Measurements from ENCODE around the gene TAF11L14.

The TAF11L14 gene

DNA sequence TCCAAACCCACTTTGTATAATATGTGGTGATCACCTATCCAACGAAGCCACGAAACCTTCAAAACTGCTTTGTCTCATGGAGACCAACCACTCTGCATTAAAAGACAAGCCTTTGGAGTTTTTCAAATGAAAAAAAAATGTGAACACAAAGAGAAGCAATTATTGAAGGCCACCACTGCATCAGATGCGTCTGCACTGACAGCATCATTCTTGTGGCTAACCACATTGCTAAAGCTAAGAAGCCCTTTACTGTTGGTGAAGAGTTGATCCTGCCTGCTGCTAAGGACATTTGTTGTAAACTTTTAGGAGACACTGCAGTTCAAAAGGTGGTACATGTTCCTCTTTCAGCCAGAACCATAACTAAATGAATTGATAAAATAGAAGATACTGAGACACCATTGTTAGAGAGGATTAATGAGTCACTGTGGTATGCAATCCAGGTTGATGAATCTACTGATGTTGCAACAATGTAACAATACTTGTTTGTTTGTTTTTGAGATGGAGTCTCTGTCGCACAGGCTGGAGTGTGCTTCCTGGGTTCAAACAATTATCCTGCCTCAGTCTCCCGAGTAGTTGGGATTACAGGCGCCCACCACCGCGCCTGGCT is 45.4 kb downstream of the TAF11L14 start:
- DNase-seq (ENCODE audit: low spot score), result no peak

DNA sequence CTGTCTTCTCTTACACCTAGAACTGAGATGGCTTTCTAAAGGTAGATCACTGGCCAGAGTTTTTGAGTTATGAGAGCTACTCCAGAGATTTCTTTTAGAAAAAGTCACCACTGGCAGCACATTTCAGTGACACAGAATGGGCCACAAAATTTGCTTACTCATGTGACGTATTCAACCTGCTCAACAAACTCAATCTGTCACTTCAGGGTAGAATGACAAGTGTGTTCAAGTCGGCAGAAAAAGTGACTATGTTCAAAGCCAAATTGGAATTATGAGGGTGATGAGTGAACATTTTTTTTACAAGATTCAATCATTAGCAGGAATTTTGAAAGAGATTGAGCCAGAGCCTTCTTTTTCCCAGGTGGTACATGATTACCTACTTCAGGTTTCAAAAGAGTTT is 46.5 kb downstream of the TAF11L14 start:
- DNase-seq (ENCODE audit: low spot score), result no peak

Data from AG08395 (cell line).